ENCODE data around the gene MAOA. TPM values are rescaled to one million over a fixed set of nuclear protein-coding genes. Genes with fewer than 3 reads are reported as not detected.
"Not testable (repeated sequence)": the region's sequence is repeated elsewhere in the genome, so short reads cannot be mapped to it uniquely, and the experiment has no call there.

Gene MAOA
- total and polyA plus RNA-seq, 2 experiments from 2014 or later, result 0.09 TPM; not detected in 1

- no peaks in the 10 kb centered on the region for H3F3A ChIP-seq (ENCODE audit: insufficient read depth)
- no peaks in the 10 kb centered on the region for H3K36me3 ChIP-seq (ENCODE audit: low read depth)
- no peaks in the 10 kb centered on the region for H3K9me3 ChIP-seq (ENCODE audit: low read depth)
- TF ChIP-seq EZH2phosphoT487 (IDR thresholded peaks at IDR 0.05; ENCODE audit: insufficient read depth, low read depth), result no peak
- TF ChIP-seq EZH2 (IDR thresholded peaks at IDR 0.05; ENCODE audit: insufficient read depth, poor library complexity, severe bottlenecking), result no peak
- no peak for DNase-seq
- H3K4me3 ChIP-seq, result no peak overlapping the region
- no peaks in the 10 kb centered on the region for H4K20me1 ChIP-seq (ENCODE audit: insufficient read depth)
- no peak overlapping the region for H3K9ac ChIP-seq
- H2AFZ ChIP-seq, result no peak overlapping the region
- no peak overlapping the region for H3K27ac ChIP-seq
- H3K4me1 ChIP-seq (ENCODE audit: insufficient read depth), result no peaks in the 10 kb centered on the region
- no peaks in the 10 kb centered on the region for H3K9me2 ChIP-seq (ENCODE audit: insufficient read depth)
- no peaks in the 10 kb centered on the region for H3K79me2 ChIP-seq (ENCODE audit: insufficient read depth)
- no peaks in the 10 kb centered on the region for H3K27me3 ChIP-seq (replicated peaks; ENCODE audit: insufficient read depth)
- no peak overlapping the region for H3K4me2 ChIP-seq (ENCODE audit: unreplicated experiment)
- in situ Hi-C loops (cut with MboI), result no loop called here
- WGBS, 2 experiments (ENCODE audit: low coverage in 1 of 2, low lambda C conversion rate in 2 of 2, missing lambda C conversion rate in 2 of 2), result 67 to 70% methylated on average over 1 of the region's 1 CpG
Measured at GRCh38 chrX:43718956-43719355, 62.9 kb downstream of the MAOA start.

GRCh38 chrX:43720082-43720481 lies 64.0 kb downstream of the MAOA start:
- H4K20me1 ChIP-seq (ENCODE audit: insufficient read depth), result no peaks in the 10 kb centered on the region
- H3K4me1 ChIP-seq (ENCODE audit: insufficient read depth), result no peaks in the 10 kb centered on the region
- no peaks in the 10 kb centered on the region for H3K9me2 ChIP-seq (ENCODE audit: insufficient read depth)
- H3K27ac ChIP-seq, result no peak overlapping the region
- no peaks in the 10 kb centered on the region for H3K36me3 ChIP-seq (ENCODE audit: low read depth)
- no peak overlapping the region for H2AFZ ChIP-seq
- WGBS, 2 experiments (ENCODE audit: low coverage in 1 of 2, low lambda C conversion rate in 2 of 2, missing lambda C conversion rate in 2 of 2), result 6 to 26% methylated on average over 2 to 3 of the region's 3 CpGs
- in situ Hi-C loops (cut with MboI), result no loop called here
- DNase-seq, result no peak
- H3K4me2 ChIP-seq (ENCODE audit: unreplicated experiment), result no peak overlapping the region
- no peak overlapping the region for H3K9ac ChIP-seq
- H3K9me3 ChIP-seq (ENCODE audit: low read depth), result no peaks in the 10 kb centered on the region
- H3K27me3 ChIP-seq (replicated peaks; ENCODE audit: insufficient read depth), result no peaks in the 10 kb centered on the region
- no peak overlapping the region for H3K4me3 ChIP-seq
- no peaks in the 10 kb centered on the region for H3K79me2 ChIP-seq (ENCODE audit: insufficient read depth)
- no peaks in the 10 kb centered on the region for H3F3A ChIP-seq (ENCODE audit: insufficient read depth)
- TF ChIP-seq EZH2phosphoT487 (IDR thresholded peaks at IDR 0.05; ENCODE audit: insufficient read depth, low read depth) (no peak), EZH2 (IDR thresholded peaks at IDR 0.05; ENCODE audit: insufficient read depth, poor library complexity, severe bottlenecking) (no peak)

- 0 to 50% methylated on average over 1 of the region's 1 CpG for WGBS, 2 experiments (ENCODE audit: low coverage in 1 of 2, low lambda C conversion rate in 2 of 2, missing lambda C conversion rate in 2 of 2)
- Histone ChIP-seq H3K9ac (no peak overlapping the region), H3F3A (ENCODE audit: insufficient read depth) (no peaks in the 10 kb centered on the region), H3K9me2 (ENCODE audit: insufficient read depth) (no peaks in the 10 kb centered on the region), H3K4me2 (ENCODE audit: unreplicated experiment) (no peak overlapping the region), H3K36me3 (ENCODE audit: low read depth) (no peaks in the 10 kb centered on the region), H2AFZ (no peak overlapping the region), H3K79me2 (ENCODE audit: insufficient read depth) (no peaks in the 10 kb centered on the region), H3K9me3 (ENCODE audit: low read depth) (no peaks in the 10 kb centered on the region), H3K27ac (no peak overlapping the region), H4K20me1 (ENCODE audit: insufficient read depth) (no peaks in the 10 kb centered on the region), H3K27me3 (replicated peaks; ENCODE audit: insufficient read depth) (no peaks in the 10 kb centered on the region), H3K4me1 (ENCODE audit: insufficient read depth) (no peaks in the 10 kb centered on the region), H3K4me3 (no peak overlapping the region)
- in situ Hi-C loops (cut with MboI), result no loop called here
- TF ChIP-seq EZH2phosphoT487 (IDR thresholded peaks at IDR 0.05; ENCODE audit: insufficient read depth, low read depth), result no peak
- DNase-seq, result no peak
Measured at GRCh38 chrX:43720961-43721360, 64.9 kb downstream of the MAOA start.

GRCh38 chrX:43725227-43725626 lies 69.1 kb downstream of the MAOA start:
- H4K20me1 ChIP-seq (ENCODE audit: insufficient read depth); H3K79me2 ChIP-seq (ENCODE audit: insufficient read depth); H3F3A ChIP-seq (ENCODE audit: insufficient read depth); H3K4me3 ChIP-seq; H3K4me2 ChIP-seq (ENCODE audit: unreplicated experiment); H2AFZ ChIP-seq; H3K27me3 ChIP-seq (replicated peaks; ENCODE audit: insufficient read depth); in situ Hi-C loops (cut with MboI); H3K27ac ChIP-seq; H3K4me1 ChIP-seq (ENCODE audit: insufficient read depth); H3K9me2 ChIP-seq (ENCODE audit: insufficient read depth); H3K9ac ChIP-seq; H3K9me3 ChIP-seq (ENCODE audit: low read depth); H3K36me3 ChIP-seq (ENCODE audit: low read depth); DNase-seq: not testable (repeated sequence)
- WGBS, 2 experiments (ENCODE audit: low coverage in 1 of 2, low lambda C conversion rate in 2 of 2, missing lambda C conversion rate in 2 of 2), result 49 to 52% methylated on average over 5 of the region's 5 CpGs

GRCh38 chrX:43727254-43727653 lies 71.2 kb downstream of the MAOA start:
- in situ Hi-C loops (cut with MboI); H4K20me1 ChIP-seq (ENCODE audit: insufficient read depth); H3K9me2 ChIP-seq (ENCODE audit: insufficient read depth); H3K4me2 ChIP-seq (ENCODE audit: unreplicated experiment); H3K79me2 ChIP-seq (ENCODE audit: insufficient read depth); H3K36me3 ChIP-seq (ENCODE audit: low read depth); H2AFZ ChIP-seq; H3K9ac ChIP-seq; H3K9me3 ChIP-seq (ENCODE audit: low read depth); H3F3A ChIP-seq (ENCODE audit: insufficient read depth); H3K27ac ChIP-seq; H3K27me3 ChIP-seq (replicated peaks; ENCODE audit: insufficient read depth); DNase-seq; H3K4me1 ChIP-seq (ENCODE audit: insufficient read depth); H3K4me3 ChIP-seq: not testable (repeated sequence)
- 55 to 58% methylated on average over 6 of the region's 6 CpGs for WGBS, 2 experiments (ENCODE audit: low coverage in 1 of 2, low lambda C conversion rate in 2 of 2, missing lambda C conversion rate in 2 of 2)
